ENCODE data around the gene ARF1.

ARF1 gene

DNA sequence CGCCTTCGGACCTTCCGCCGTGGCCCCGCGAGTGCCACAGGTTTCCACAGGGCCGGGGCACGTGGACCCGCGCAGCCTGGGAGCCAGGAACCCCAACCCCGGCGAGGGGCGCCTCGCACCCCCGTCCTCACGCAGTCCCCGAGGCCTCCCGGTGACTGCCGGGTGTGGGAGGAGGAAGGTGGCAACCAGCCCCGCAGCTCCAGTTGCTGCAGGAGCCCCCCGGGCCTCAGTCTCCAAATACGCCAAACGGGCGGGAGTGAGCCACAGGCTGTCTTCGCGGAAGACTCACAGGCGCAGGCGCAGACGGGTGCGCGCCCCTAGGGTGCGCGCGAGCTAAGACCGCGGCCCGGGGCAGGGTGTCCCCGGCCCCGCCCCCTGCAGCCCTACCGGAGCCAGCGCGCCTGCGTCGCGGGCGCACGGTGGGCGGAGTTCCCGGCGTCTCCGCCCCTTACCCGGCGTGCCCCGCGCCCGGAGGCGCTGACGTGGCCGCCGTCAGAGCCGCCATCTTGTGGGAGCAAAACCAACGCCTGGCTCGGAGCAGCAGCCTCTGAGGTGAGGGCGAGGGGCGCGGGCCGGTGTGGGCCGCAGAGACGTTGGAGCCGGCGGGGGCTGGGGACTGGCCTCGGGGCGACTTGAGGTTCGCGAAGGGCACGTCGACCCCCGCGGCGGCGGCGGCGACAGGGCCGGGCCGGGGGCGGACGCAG lies at the start of gene ARF1:
Gene ARF1 (plus strand): TSS at position 495 of the 704 bp plus-strand sequence. CDS start 14,407 bp downstream, outside the sequence.
- Mint-ChIP-seq H3K27me3 (ENCODE audit: low read depth) (no peaks in the 10 kb centered on the region), H3K4me1 (ENCODE audit: low read depth) (peaks cover 42% of the 10 kb centered on the region), H3K4me3 (peak within 1 kb of the TSS; percentile 94), H3K9me3 (no peaks in the 10 kb centered on the region), H3K27ac (peak within 1 kb of the TSS; percentile 92), H3K36me3 (ENCODE audit: low read depth) (peaks cover 22% of the 10 kb centered on the region)

DNA sequence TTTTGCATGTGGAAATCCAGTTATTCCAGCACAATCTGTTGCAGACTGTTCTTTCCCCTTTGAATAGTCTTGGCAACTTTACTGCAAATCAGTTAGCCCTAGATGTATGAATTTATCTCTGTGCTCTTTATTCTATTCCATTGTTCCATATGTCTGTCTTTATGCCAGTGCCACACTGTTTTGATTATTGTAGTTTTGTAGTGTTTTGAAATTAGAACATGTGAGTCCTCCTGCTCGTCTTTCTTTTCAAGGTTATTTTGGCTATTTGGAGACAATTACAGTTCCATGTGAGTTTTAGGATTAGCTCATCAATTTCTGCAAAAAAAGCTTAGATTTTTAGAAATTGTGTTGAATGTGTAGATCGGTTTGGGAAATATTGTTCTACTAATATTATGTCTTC lies 49.1 kb upstream of the ARF1 start:
- H3K27ac Mint-ChIP-seq = no peak overlapping the region
- H3K4me3 Mint-ChIP-seq = no peak overlapping the region
- H3K27me3 Mint-ChIP-seq (ENCODE audit: low read depth) = peaks cover 7% of the 10 kb centered on the region
- H3K36me3 Mint-ChIP-seq (ENCODE audit: low read depth) = no peaks in the 10 kb centered on the region
- H3K4me1 Mint-ChIP-seq (ENCODE audit: low read depth) = no peaks in the 10 kb centered on the region
- peaks cover 2% of the 10 kb centered on the region for H3K9me3 Mint-ChIP-seq

DNA sequence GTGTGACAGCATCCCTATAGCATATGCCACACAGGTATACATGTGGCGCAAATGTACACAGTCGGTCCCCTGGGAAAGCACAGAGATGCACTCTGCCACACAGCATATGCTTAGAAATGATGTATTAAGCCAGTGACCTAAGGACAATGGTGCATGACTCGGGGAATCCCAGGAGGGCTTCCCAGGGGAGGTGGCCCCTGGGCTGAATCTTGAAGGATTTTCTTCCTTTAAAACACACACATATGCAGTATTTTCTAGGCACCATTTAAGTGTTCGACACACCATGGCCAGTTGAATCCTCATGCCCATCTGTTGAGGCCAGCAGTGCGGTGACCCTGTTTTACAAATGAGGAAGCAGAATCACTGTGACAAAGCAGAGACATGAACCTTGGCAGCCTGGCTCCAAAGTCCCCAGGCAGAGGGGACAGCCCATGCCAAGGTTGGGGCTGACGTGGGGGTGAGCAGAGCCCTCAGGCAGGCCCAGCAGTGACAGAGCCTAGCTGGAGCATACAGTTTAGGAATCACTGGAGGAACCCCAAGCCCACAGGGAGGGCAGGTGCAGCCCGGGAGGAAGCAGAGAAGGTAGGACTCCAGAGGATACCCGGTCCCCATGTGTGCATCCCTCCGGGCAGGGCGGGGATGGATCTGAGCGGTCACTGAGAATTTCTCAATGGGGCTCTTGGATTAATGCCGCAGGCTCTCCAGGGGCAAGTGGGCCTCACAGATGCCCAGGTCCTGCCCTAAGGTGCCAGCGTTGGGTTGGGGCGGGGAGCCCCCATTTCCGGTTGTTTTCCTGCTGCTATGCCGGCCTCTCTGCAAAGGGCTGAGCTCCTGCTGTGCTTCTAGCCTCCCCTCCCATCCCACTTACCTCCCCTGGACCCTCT lies 47.3 kb upstream of the ARF1 start:
- Mint-ChIP-seq H3K4me3 (no peak overlapping the region), H3K4me1 (ENCODE audit: low read depth) (no peaks in the 10 kb centered on the region), H3K27me3 (ENCODE audit: low read depth) (peaks cover 14% of the 10 kb centered on the region)

DNA sequence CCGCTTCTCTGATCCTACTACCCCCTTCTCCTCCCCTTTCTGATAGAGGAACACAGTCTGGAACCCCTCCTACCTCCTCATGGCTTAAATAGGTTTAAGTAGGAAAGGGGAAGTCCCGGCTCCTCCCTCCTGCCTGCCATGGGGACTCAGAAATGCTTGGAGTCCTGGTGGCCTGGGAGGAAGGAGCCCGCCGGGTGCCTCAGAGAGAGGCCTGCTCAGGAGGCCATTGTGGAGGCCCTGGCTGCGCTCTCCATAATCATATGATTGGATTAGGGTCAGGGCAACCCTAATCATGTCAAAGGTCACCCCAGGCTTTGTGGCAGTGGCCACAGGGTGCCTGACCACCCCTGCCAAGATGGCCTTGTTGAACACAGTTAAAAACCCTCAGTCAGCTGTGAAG lies 46.7 kb upstream of the ARF1 start:
- Mint-ChIP-seq H3K4me1 (ENCODE audit: low read depth) (no peaks in the 10 kb centered on the region), H3K4me3 (no peak overlapping the region), H3K27ac (no peak overlapping the region), H3K36me3 (ENCODE audit: low read depth) (no peaks in the 10 kb centered on the region), H3K27me3 (ENCODE audit: low read depth) (peaks cover 16% of the 10 kb centered on the region), H3K9me3 (peaks cover 2% of the 10 kb centered on the region)

More for the DNA sequence above, 47.3 kb upstream of the ARF1 start:
- H3K36me3 Mint-ChIP-seq (ENCODE audit: low read depth) = no peaks in the 10 kb centered on the region
- peaks cover 2% of the 10 kb centered on the region for H3K9me3 Mint-ChIP-seq
- no peak overlapping the region for H3K27ac Mint-ChIP-seq

DNA sequence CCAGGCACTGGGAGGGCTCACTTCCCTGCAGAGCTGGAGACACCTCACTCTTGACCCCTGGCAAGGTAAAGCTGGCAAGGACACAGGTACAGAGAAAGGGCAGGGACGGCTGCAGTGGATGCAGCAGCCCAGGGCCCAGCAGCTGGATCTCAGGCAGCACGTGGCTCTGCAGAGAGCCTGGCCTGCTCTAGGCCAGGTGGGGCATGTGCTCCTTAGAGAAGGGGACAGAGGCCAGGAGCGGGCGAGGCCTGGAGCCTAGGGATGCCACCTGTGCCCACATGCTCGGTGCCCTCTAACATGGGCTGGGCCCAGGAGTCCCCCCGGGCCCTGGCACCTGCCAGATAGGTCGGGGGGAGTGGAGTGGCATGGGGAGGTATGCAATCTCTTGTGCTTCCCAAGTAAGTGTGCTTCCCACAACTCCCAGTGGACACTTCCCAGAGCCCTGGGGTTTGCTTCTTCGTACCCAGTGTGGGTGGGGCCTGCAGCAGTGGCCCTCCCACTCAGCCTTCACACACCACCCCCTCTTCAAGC lies 45.7 kb upstream of the ARF1 start:
- H3K4me3 Mint-ChIP-seq = no peak overlapping the region
- H3K9me3 Mint-ChIP-seq = peaks cover 2% of the 10 kb centered on the region
- no peak overlapping the region for H3K27ac Mint-ChIP-seq
- no peaks in the 10 kb centered on the region for H3K36me3 Mint-ChIP-seq (ENCODE audit: low read depth)
- no peaks in the 10 kb centered on the region for H3K4me1 Mint-ChIP-seq (ENCODE audit: low read depth)
- H3K27me3 Mint-ChIP-seq (ENCODE audit: low read depth) = peaks cover 16% of the 10 kb centered on the region

DNA sequence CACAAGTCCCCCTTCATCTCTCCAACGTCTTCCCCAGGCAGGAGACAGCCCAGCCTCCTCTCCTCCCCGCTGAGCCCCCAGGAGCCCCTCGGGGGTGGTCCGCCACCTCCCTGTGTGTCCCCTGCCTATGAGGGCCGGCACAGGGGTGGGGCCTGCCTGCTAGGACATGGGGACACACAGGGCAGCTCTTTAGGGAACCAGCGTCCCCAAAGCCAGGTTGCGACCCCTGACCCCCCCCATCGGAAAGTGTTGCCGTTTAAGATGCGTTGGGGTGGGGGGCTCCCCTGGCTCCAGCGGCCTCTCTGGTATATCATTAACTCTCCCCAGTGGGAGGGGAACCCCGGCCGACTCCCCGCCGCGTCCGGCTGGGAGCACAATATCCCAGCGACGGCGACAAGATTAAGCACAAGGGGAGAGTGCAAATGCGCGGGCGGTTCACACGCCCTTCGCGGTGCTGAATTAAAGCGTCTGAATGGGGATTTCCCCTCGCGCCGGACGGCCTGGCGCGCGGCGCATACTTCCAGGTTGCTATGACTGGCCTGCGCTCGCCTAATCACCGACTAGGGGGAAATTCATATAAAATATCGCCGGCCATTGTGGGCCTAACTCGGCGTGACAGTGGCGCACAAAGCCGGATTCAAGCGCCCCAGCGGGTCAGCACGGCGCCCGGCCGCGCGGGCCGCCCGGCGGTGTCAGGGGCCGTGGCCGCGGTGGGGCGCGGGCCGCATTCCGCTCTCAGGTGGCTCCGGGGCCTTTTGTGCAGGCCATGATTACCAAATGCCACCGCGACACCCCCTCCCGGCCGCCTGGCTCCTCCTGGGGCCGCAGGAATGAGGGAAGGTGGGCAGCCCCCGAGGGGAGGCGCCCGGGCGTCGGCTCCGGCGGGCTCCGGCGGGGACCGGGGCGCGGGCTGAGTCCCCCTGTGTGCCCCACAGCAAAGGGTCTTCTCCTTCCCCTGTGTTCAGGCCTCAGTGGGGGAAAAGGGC lies 44.8 kb upstream of the ARF1 start:
- H3K4me1 Mint-ChIP-seq (ENCODE audit: low read depth) = no peaks in the 10 kb centered on the region
- H3K9me3 Mint-ChIP-seq = peaks cover 2% of the 10 kb centered on the region
- no peak overlapping the region for H3K27ac Mint-ChIP-seq
- H3K4me3 Mint-ChIP-seq = no peak overlapping the region
- H3K27me3 Mint-ChIP-seq (ENCODE audit: low read depth) = peaks cover 16% of the 10 kb centered on the region
- no peaks in the 10 kb centered on the region for H3K36me3 Mint-ChIP-seq (ENCODE audit: low read depth)

DNA sequence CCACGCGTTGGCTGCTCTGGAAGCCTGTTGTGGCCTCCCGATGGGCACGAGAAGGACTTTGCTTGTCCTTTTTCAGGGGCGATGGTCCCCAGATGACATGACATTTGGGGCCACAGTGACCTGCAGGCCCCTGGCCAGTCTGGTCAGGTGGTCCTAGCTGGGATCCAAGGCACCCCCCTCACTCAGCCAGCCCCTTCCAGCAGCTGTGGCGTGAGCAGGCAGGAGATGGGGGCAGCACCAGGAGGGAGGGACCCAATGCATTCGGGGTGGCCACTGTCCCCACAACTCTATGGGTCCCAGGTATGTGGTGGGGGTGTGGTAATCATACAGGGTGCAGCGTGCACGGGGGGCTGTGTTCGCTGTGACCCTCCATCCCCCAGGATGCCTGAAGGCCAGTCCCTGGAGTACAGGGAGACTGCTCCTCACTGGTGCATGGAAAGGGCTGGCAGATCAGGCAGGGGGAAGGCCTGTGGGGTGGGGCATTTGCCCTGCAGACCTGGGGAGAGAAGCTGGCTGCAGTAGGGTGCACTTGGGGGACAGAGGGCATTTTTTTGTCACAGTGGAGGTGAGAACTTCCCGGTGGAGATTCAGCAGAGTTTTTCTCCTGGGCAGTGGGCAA lies 44.0 kb upstream of the ARF1 start:
- Mint-ChIP-seq H3K27me3 (ENCODE audit: low read depth) (peaks cover 16% of the 10 kb centered on the region), H3K27ac (no peak overlapping the region), H3K9me3 (peaks cover under 1% of the 10 kb centered on the region), H3K36me3 (ENCODE audit: low read depth) (no peaks in the 10 kb centered on the region), H3K4me3 (no peak overlapping the region), H3K4me1 (ENCODE audit: low read depth) (no peaks in the 10 kb centered on the region)

DNA sequence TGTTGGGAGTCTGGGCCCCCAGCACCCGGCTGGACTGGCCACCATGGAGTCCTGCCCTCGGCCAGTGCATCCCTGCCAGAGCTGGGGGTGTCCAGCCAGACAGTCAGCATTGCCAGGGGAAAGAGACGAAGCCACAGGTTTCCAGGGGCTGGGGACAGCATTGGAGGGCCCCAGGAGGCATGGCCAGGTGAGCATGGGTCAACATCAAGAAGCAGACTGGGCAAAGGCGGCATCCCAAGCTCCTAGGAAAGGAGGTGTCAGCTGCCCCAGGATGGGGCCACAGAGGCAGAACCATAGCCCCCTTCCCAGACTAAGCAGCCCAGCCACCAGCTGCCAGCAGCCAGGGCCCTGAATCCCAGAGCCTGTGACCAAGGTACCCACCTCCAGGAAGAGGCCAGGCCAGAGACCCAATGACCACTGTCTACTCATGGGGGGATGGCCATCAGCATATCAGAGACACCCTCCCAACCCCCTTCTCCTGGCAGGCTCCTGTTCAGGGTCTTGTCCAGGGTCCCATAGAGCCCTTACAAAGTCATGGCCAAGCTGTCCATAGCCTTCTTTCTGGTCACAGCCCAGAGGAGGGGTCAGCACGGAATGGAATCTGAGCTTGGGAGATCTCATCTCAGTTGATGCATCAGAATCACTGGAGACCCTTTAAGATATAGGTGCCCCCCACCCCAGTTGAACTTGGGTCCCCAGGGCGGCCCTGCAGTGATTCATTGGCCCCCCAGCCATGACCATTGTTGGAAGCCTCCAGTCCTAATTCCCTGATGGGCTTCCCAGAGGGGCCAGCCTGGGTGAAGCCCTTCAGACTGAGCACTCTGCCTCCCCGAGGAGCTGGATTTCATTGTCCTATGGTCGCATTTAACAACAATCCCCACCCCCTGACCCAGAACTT lies 43.3 kb upstream of the ARF1 start:
- H3K27me3 Mint-ChIP-seq (ENCODE audit: low read depth) = peaks cover 15% of the 10 kb centered on the region
- H3K9me3 Mint-ChIP-seq = no peaks in the 10 kb centered on the region

DNA sequence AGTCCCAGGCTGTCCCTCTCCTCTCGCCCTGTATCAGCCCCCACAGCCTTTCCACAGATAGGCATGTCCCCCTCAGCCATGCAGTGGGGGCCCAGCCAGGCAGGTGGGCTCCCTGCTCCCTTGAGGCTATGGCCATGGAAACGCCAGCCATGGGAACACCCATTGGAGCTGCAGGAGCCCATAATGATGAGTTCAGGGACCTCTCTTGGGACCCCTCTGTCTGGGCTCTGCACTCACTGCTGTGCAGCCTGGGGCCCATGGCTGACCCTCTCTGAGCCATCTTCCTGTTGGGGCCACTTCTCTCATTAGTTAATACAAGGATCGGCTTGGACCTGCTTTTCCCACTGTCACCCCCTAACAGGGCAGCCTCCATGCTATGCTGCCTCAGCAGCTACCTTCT lies 42.5 kb upstream of the ARF1 start:
- H3K9me3 Mint-ChIP-seq = no peaks in the 10 kb centered on the region
- no peak overlapping the region for H3K27ac Mint-ChIP-seq
- no peak overlapping the region for H3K4me3 Mint-ChIP-seq
- H3K27me3 Mint-ChIP-seq (ENCODE audit: low read depth) = peaks cover 12% of the 10 kb centered on the region
- H3K36me3 Mint-ChIP-seq (ENCODE audit: low read depth) = no peaks in the 10 kb centered on the region
- no peaks in the 10 kb centered on the region for H3K4me1 Mint-ChIP-seq (ENCODE audit: low read depth)

More for the DNA sequence above, 43.3 kb upstream of the ARF1 start:
- Mint-ChIP-seq H3K4me3 (no peak overlapping the region), H3K27ac (no peak overlapping the region), H3K36me3 (ENCODE audit: low read depth) (no peaks in the 10 kb centered on the region), H3K4me1 (ENCODE audit: low read depth) (no peaks in the 10 kb centered on the region)

DNA sequence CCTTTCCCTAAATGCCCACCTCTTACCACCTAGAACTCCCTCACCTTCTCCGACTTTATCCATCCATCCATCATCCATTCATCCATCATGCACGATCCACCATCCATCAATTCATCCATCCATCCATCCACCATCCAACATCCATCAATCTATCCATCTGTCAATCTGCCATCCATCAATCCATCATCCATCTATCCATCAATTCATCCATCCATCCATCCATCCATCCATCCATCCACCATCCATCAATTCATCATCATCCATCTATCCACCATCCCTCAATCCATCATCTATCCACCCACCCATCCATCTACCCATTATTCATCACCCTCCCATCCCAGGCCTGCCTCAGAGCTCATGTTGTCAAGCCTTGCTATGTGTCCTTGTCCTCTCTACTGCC lies 41.2 kb upstream of the ARF1 start:
- Mint-ChIP-seq H3K4me3 (no peak overlapping the region), H3K4me1 (ENCODE audit: low read depth) (no peaks in the 10 kb centered on the region), H3K9me3 (peaks cover 3% of the 10 kb centered on the region), H3K27me3 (ENCODE audit: low read depth) (peaks cover 12% of the 10 kb centered on the region), H3K27ac (no peak overlapping the region), H3K36me3 (ENCODE audit: low read depth) (no peaks in the 10 kb centered on the region)

DNA sequence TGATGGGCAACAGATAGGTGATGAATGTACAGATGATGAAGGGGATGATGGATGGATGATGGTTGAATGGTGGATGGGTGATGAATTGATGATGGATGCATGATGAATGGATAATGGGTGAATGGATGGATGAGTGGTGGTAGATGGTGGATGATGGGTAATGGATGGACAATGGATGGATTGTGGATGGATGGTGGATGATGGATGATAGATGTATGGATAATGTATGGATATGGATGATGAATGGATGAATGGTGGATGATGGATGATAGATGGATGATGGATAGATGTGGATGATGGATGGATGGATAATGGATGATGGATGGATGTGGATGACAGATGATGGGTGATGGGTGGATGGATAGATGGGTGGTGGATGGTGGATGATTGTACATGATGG lies 40.0 kb upstream of the ARF1 start:
- Mint-ChIP-seq H3K36me3 (ENCODE audit: low read depth) (no peaks in the 10 kb centered on the region), H3K4me3 (no peak overlapping the region), H3K9me3 (peaks cover 4% of the 10 kb centered on the region), H3K27ac (no peak overlapping the region), H3K27me3 (ENCODE audit: low read depth) (peaks cover 9% of the 10 kb centered on the region), H3K4me1 (ENCODE audit: low read depth) (no peaks in the 10 kb centered on the region)

DNA sequence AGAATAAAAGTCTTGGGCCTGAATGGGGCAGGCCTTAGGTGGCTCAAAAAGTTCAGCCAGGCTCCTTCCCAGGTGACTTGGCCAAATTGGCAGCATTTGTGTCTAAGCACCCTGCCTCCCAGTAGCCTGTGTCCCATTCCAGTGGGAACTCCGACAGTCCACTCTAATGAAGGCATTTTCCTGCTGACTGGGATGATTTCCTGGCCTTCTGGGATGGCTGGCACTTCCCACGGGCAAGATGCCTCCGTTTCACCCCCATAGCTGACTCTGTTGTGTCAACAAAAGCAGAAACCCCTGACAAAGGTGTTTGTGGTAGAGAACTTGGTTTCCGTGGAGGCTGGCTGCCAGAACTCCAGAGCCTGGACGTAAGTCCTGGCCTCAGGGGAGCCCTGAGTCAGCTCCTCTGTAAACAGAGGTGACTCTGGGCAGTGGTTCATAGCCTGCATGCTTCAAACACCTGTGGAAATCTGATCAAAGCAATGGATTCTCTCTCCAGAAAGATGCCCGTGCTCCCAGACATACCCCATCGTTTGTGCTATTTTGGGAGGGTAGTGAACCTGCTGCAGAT lies 39.1 kb upstream of the ARF1 start:
- Mint-ChIP-seq H3K27me3 (ENCODE audit: low read depth) (peaks cover 9% of the 10 kb centered on the region), H3K4me1 (ENCODE audit: low read depth) (no peaks in the 10 kb centered on the region), H3K9me3 (peaks cover 4% of the 10 kb centered on the region), H3K36me3 (ENCODE audit: low read depth) (no peaks in the 10 kb centered on the region), H3K27ac (no peak overlapping the region), H3K4me3 (no peak overlapping the region)

DNA sequence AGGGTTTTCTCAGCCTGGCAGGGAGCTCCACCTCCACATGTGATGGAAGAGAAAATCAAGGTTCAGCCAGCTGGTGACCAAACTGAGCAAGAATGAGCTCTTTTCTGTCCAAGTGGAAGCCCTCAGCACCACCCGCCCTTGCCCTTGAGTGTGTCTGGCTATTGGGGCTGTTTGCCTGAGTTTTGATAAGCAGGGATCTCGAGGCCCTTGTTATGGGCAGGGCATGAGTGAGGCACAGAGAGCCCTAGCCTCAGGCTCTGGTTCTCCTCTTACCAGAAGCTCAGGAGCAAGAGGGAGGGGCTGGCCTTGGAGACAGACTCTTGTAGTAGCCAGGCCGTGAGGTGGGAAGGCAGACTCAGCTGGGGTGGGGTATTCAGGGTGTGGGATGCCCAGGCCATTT lies 37.5 kb upstream of the ARF1 start:
- H3K9me3 Mint-ChIP-seq = peaks cover 4% of the 10 kb centered on the region

More for the DNA sequence above, 37.5 kb upstream of the ARF1 start:
- Mint-ChIP-seq H3K36me3 (ENCODE audit: low read depth) (no peaks in the 10 kb centered on the region), H3K27me3 (ENCODE audit: low read depth) (peaks cover 4% of the 10 kb centered on the region), H3K4me1 (ENCODE audit: low read depth) (no peaks in the 10 kb centered on the region), H3K4me3 (no peak overlapping the region), H3K27ac (no peak overlapping the region)
